OCI-LY7 (cell line): ENCODE measurements around the gene IRGC.

Experiments
- EZH2phosphoT487 ChIP-seq: fragments of 200-600 bp; sonication (generic); IDR thresholded peaks from 2 replicates; pipeline ENCODE4 v1.6.1; 2018; ENCODE audit warnings: low read depth, borderline replicate concordance, mild to moderate bottlenecking, mixed run types, antibody characterized with exemption, low read length, moderate library complexity, mixed read lengths
- TF ChIP-seq, protein P1 (sequence below): fragments of 200-600 bp; sonication (generic); conservative IDR thresholded peaks from 2 replicates; pipeline ENCODE4 v1.5.1; 2014; ENCODE audit warnings: mild to moderate bottlenecking, antibody characterized with exemption, low read length, moderate library complexity, mixed read lengths

DNA sequence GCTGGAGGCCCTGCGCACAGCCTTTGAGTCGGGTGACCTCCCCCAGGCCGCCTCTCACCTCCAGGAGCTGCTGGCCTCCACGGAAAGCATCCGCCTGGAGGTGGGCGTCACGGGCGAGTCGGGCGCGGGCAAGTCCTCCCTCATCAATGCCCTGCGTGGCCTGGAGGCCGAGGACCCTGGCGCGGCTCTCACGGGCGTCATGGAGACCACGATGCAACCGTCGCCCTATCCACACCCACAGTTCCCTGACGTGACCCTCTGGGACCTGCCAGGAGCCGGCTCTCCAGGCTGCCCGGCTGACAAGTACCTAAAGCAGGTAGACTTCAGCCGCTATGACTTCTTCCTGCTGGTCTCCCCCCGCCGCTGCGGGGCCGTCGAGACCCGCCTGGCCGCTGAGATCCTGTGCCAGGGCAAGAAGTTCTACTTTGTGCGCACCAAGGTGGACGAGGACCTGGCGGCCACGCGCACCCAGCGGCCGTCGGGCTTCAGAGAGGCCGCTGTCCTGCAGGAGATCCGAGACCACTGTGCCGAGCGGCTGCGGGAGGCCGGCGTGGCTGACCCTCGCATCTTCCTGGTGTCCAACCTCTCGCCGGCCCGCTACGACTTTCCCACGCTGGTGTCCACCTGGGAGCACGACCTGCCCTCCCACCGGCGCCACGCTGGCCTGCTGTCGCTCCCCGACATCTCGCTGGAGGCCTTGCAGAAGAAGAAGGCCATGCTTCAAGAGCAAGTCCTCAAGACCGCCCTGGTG lies 2.9 kb downstream of the IRGC start:
- TF ChIP-seq, protein P1, sequence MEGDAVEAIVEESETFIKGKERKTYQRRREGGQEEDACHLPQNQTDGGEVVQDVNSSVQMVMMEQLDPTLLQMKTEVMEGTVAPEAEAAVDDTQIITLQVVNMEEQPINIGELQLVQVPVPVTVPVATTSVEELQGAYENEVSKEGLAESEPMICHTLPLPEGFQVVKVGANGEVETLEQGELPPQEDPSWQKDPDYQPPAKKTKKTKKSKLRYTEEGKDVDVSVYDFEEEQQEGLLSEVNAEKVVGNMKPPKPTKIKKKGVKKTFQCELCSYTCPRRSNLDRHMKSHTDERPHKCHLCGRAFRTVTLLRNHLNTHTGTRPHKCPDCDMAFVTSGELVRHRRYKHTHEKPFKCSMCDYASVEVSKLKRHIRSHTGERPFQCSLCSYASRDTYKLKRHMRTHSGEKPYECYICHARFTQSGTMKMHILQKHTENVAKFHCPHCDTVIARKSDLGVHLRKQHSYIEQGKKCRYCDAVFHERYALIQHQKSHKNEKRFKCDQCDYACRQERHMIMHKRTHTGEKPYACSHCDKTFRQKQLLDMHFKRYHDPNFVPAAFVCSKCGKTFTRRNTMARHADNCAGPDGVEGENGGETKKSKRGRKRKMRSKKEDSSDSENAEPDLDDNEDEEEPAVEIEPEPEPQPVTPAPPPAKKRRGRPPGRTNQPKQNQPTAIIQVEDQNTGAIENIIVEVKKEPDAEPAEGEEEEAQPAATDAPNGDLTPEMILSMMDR: no peak
- no peak for TF ChIP-seq EZH2phosphoT487
